Fibroblast of the aortic adventitia (primary cell): ENCODE data around the gene ABCB9. TPM values are rescaled to one million over a fixed set of nuclear protein-coding genes. Genes with fewer than 3 reads are reported as not detected.
"Not testable (repeated sequence)": the region's sequence is repeated elsewhere in the genome, so short reads cannot be mapped to it uniquely, and the experiment has no call there.

Experiments
- DNase-seq: peaks from one replicate; pipeline ENCODE4 v3.0.0-alpha.2; 2010; ENCODE audit warnings: low read depth
- H3K4me3 ChIP-seq: 2 replicates; pipeline ENCODE4 v1.5.1; 2011; ENCODE audit warnings: low read depth, mild to moderate bottlenecking, control low read depth, low read length, moderate library complexity
- total RNA-seq: library from RNA; depleted of rRNA; stranded (reverse); fragments of >200 nt; gene quantifications from 2 replicates; pipeline ENCODE4 v1.2.3, GENCODE V29; 2012; ENCODE audit warnings: low replicate concordance
- TF ChIP-seq, protein P1 (sequence below): IDR thresholded peaks from 2 replicates; pipeline ENCODE4 v1.5.1; 2011; ENCODE audit warnings: mild to moderate bottlenecking, low read length, control low read depth, inconsistent platforms; ENCODE audit not compliant: insufficient read depth

ABCB9 gene
- total RNA-seq, 1 donor = 10.3 TPM

DNA sequence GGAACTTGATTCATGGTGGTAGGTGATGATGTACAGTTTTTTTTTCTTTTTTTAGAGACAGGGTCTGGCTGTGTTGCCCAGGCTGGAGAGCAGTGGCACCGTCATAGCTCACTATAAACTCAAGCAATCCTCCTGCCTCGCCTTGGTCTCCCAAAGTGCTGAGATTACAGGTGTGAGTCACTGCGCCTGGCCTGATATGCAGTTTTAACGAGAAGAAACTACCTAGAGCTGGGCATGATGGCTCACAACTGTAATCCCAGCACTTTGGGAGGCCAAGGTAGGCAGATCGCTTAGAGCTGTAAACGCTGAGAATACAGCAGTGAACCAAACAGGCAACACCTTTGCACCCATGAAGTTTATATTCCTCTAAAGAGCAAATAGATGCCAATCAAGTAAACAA lies 57.3 kb downstream of the ABCB9 start:
- TF ChIP-seq, protein P1, sequence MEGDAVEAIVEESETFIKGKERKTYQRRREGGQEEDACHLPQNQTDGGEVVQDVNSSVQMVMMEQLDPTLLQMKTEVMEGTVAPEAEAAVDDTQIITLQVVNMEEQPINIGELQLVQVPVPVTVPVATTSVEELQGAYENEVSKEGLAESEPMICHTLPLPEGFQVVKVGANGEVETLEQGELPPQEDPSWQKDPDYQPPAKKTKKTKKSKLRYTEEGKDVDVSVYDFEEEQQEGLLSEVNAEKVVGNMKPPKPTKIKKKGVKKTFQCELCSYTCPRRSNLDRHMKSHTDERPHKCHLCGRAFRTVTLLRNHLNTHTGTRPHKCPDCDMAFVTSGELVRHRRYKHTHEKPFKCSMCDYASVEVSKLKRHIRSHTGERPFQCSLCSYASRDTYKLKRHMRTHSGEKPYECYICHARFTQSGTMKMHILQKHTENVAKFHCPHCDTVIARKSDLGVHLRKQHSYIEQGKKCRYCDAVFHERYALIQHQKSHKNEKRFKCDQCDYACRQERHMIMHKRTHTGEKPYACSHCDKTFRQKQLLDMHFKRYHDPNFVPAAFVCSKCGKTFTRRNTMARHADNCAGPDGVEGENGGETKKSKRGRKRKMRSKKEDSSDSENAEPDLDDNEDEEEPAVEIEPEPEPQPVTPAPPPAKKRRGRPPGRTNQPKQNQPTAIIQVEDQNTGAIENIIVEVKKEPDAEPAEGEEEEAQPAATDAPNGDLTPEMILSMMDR = no peak
- no peak overlapping the region for H3K4me3 ChIP-seq
- DNase-seq = no peak

DNA sequence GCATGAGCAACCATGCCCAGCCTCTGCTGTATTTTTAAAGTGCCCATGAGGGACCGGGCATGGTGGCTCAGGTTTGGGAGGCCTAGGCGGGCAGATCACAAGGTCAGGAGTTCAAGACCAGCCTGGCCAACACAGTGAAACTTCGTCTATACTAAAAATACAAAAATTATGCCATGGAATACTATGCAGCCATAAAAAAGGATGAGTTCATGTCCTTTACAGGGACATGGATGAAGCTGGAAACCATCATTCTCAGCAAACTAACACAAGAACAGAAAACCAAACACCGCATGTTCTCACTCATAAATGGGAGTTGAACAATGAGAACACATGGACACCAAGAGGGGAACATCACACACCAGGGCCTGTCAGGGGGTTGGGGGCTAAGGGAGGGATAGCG lies 61.0 kb downstream of the ABCB9 start:
- not testable (repeated sequence) for DNase-seq, H3K4me3 ChIP-seq

DNA sequence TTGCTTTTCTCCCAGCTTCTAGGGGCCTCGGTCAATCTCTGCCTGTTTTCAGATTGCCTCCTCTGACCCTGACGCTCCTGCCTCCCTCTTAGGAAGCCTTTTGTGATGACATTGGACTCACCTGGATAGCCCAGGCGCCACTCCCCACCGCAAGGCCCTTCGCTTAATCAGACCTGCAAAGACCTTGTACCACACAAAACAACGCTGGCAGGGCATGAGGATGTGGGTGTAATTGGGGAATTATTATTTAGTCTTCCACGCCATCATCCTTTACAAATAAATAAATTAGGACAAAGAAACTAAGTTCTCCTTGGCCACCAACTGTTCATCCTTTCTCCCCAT lies 62.6 kb downstream of the ABCB9 start:
- TF ChIP-seq, protein P1 = no peak
- H3K4me3 ChIP-seq = no peak overlapping the region
- DNase-seq = no peak

DNA sequence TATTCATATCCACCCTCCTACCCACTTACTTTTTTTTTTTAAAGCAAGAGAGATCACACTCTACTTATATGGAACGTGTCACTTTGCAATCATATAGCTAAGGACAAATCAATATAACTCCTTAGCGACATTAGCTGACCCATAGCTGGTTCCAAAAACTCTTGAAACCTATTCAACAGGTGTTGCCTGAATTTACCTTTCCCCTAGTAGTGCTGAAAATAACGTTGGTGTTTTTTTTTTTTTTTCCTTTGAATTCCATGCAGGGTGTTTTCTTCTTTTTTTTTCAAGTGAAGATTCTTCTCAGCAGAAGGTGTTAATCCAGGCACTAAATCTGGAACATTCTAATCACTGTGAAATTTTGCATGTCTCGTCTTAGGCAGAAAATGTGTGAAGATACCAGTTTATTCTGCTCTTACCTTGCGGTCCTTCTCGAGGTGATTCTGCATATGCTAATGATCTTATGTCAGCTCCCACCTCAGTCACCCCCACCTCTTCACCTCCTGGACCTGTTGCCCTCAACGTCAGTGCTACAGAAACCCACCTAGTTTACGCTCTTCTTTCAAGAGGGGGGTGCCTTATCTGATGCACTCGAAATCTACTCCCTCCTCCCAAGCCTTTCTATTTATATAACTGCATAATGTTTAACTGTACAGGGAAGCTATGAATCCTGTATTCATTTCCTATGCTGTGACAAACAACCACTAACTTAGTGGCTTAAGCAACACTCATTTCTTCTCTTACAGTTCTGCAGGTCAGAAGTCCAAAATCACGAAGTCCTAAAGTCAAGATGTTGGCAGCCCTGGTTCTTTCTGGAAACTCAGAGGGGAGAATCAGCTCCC lies 63.2 kb downstream of the ABCB9 start:
- TF ChIP-seq, protein P1 = no peak
- no peak for DNase-seq
- H3K4me3 ChIP-seq = no peak overlapping the region

DNA sequence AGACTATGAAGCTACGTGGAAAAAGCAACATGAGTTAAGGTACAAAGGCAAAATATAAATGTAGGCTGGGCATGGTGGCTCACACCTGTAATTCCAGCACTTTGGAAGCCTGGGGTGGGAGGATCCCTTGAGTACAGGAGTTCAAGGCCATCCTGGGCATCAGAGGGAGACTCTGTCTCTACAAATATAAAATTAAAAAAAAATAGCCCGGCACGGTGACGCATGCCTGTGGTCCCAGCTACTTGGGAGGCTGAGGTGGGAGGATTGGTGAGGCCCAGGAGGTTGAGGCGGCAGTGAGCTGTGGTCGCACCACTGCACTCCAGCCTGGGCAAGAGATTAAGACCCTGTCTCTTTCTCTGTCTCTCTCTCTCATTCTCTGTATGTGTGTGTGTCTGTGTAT lies 66.4 kb downstream of the ABCB9 start:
- TF ChIP-seq, protein P1 = no peak
- no peak overlapping the region for H3K4me3 ChIP-seq
- DNase-seq = no peak

DNA sequence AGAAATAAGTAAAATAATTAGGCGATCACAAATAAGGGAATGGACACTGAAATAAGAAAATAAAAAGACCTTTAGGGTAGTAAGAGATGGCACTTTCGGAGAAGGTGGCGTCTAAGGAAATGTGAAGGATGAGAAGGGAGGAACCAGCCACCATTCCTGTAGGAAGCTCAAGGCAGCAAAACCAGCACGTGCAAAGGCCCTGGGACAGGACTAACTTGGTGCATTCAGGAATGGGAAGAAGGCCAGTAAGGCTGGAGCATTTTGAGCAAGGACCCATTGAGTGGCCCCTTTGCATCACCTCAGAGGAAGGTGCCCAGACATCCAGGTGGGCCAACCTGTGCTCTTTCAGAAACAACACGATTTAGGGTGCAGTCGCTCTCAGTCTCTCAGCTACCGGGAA lies 69.6 kb downstream of the ABCB9 start:
- no peak for DNase-seq
- TF ChIP-seq, protein P1 = no peak
- H3K4me3 ChIP-seq = no peak overlapping the region

DNA sequence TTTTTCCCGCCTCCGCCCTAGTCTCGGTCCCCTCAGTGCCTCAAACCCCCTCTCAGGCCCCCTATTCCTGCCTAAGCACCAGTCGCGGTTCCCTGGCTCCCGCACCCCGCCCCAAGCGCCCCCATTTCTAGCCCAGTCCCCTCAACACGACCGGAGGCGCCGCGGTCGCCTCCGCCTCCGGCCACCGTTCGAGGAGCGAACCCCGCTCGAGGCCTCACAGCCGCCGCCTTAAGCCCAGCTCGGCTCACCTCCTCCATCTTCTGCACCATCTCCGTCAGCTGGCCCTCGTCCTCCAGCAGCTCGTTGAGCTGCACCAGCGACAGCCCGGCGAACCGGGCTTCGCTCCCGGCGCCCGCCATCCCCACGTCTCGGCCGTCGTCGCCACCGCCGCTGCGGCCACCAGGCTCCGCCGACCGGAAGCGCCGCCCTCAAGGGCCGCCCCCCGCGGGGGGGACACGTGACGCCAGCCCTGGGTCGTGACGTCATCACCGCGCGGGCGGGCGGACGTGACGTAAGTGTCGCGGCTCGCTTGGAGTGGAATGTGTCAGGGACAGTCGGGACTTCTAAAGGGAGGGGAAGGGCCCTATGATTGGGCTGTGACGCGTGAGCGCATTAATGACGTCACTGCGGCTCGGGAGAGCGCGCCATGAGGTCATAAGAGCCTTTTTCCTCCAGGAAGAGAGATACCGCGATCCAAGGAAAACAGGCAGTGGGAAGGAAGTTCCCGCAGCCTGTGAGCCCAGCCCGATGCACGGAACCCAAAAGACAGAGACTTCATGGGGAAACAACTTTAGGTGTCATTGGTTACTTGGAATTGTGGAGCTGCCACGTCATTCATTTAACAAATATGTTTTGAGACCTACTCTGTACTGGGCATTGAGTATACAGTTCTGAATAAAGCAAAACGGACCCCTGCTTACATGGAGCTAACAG lies 70.3 kb downstream of the ABCB9 start, which contains the start of gene VPS37B:
VPS37B (minus strand) TSS at position 421 of the 933 bp plus-strand sequence; CDS start at position 359, 62 bp downstream.
- peak within 1 kb of the TSS; percentile 91 for H3K4me3 ChIP-seq
- peak; percentile 79 for DNase-seq
- TF ChIP-seq, protein P1 = no peak
